ENCODE data around the gene GATA5.

GRCh38 chr20:62459488-62459887 lies 16.3 kb downstream of the GATA5 start:
- no peak for TF ChIP-seq CTCF (IDR thresholded peaks at IDR 0.05; ENCODE audit: insufficient read depth, low read depth, low read length)
- TF ChIP-seq EZH2 (IDR thresholded peaks at IDR 0.05; ENCODE audit: insufficient read depth, low read length) = no peak
